Vagina (tissue), 2 donors: Measurements from ENCODE around the gene VSIG8. TPM values are rescaled to one million over a fixed set of nuclear protein-coding genes. Genes with fewer than 3 reads are reported as not detected.

Experiments used
- DNase-seq, 2 donors: peaks; one replicate each; pipeline ENCODE4 v3.0.0-alpha.2; 2017; ENCODE audit errors: extremely low spot score in 2 of 2
- H3K27ac ChIP-seq: fragments of 200-600 bp; sonication (generic); one replicate; pipeline ENCODE4 v1.5.1; 2019
- H3K27me3 ChIP-seq: fragments of 200-600 bp; sonication (generic); one replicate; pipeline ENCODE4 v1.5.1; 2019
- H3K36me3 ChIP-seq, 2 donors: fragments of 200-600 bp; sonication (generic); one replicate each; pipeline ENCODE4 v1.5.1; 2017 to 2019
- H3K4me1 ChIP-seq: fragments of 200-600 bp; sonication (generic); one replicate; pipeline ENCODE4 v1.5.1; 2019
- H3K4me3 ChIP-seq, 2 donors: fragments of 200-600 bp; sonication (generic); 1 replicate in 1 of 2; 2 replicates in 1 of 2; pipeline ENCODE4 v1.5.1; 2016 to 2019
- H3K9me3 ChIP-seq: fragments of 200-600 bp; sonication (generic); one replicate; pipeline ENCODE4 v1.5.1; 2019
- POLR2A ChIP-seq, 2 donors: fragments of 450-650 bp; IDR thresholded peaks; one replicate each; pipeline ENCODE4 v1.6.1; 2017; ENCODE audit warnings: antibody characterized with exemption in 2 of 2, mild to moderate bottlenecking in 2 of 2, moderate library complexity in 2 of 2
- POLR2AphosphoS5 ChIP-seq, 2 donors: sonication (generic); formaldehyde crosslinking; IDR thresholded peaks; one replicate each; pipeline ENCODE4 v1.9.0; 2017; ENCODE audit warnings: antibody characterized with exemption in 2 of 2, mild to moderate bottlenecking in 2 of 2, low read depth in 1 of 2; ENCODE audit not compliant: insufficient read depth in 1 of 2
- intact Hi-C: fragments of 100-400 bp; cut with DNase I; formaldehyde crosslinking; loops from one replicate; pipeline ENCODE4 v1.15.1; 2023
- microRNA-seq: library from miRNA; unstranded; fragments of <30 nt; microRNA quantifications from one replicate; pipeline ENCODE4, GENCODE V29; 2017; ENCODE audit warnings: borderline number of aligned reads, borderline replicate concordance
- small RNA-seq: library from RNA; depleted of rRNA; stranded (forward); fragments of <200 nt; gene quantifications from one replicate; pipeline ENCODE3, GENCODE V24; 2016
- total RNA-seq: library from RNA; depleted of rRNA; stranded (reverse); fragments of >200 nt; gene quantifications from one replicate; pipeline ENCODE4 v1.2.3, GENCODE V29; 2016
- TF ChIP-seq, protein P1 (sequence below), 3 experiments: fragments of 450-650 bp in 2 of 3; fragments of 200-600 bp in 1 of 3; sonication (generic) in 1 of 3; IDR thresholded peaks; one replicate each; pipeline ENCODE4 v1.5.1; 2017 to 2019; ENCODE audit warnings: antibody characterized with exemption in 3 of 3, mild to moderate bottlenecking in 2 of 3, moderate library complexity in 2 of 3

Gene VSIG8
- total RNA-seq, 1 donor from 2014 or later = not detected

DNA sequence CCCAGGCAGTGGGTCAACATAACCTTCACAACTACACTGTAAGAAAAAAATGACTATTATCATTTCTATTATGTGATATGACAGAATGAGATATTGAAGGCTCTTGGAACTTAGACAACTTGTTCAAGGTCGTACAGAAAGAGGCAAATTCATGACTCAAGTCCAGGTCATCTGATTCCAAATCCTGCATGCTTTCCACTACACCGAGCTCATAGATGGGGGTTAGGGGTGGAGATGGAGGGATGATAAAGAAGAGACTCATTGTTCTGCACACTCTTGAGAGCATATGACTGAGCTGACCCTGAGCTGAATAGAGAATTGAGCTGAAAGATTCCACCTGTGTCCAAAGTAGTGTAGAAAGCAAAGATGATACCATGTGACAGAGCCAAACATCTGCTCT is 57.5 kb downstream of the VSIG8 start:
- intact Hi-C loops = no loop called here
- H3K36me3 ChIP-seq = no peaks in the 10 kb centered on the region
- H3K4me3 ChIP-seq = no peak overlapping the region
- DNase-seq = no peak
- no peaks in the 10 kb centered on the region for H3K27me3 ChIP-seq
- no peak overlapping the region for H3K27ac ChIP-seq
- no peaks in the 10 kb centered on the region for H3K9me3 ChIP-seq
- no peaks in the 10 kb centered on the region for H3K4me1 ChIP-seq
- TF ChIP-seq POLR2A (IDR thresholded peaks at IDR 0.05) (no peak), POLR2AphosphoS5 (IDR thresholded peaks at IDR 0.05; ENCODE audit: insufficient read depth in 1 of 2, low read depth in 1 of 2) (no peak)
- TF ChIP-seq, protein P1, sequence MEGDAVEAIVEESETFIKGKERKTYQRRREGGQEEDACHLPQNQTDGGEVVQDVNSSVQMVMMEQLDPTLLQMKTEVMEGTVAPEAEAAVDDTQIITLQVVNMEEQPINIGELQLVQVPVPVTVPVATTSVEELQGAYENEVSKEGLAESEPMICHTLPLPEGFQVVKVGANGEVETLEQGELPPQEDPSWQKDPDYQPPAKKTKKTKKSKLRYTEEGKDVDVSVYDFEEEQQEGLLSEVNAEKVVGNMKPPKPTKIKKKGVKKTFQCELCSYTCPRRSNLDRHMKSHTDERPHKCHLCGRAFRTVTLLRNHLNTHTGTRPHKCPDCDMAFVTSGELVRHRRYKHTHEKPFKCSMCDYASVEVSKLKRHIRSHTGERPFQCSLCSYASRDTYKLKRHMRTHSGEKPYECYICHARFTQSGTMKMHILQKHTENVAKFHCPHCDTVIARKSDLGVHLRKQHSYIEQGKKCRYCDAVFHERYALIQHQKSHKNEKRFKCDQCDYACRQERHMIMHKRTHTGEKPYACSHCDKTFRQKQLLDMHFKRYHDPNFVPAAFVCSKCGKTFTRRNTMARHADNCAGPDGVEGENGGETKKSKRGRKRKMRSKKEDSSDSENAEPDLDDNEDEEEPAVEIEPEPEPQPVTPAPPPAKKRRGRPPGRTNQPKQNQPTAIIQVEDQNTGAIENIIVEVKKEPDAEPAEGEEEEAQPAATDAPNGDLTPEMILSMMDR (IDR thresholded peaks at IDR 0.05) = no peak

Small RNAs within 50 kb of the gene (microRNA-seq; reads per million reads assigned to microRNA genes)
- gene MIR4259 = not detected

Small RNAs within 50 kb of the gene (small RNA-seq; reads per million reads assigned to genes)
- gene MIR4259 (not detected), gene RF00570 (not detected)

Other genes starting within 250 kb of the VSIG8 start
- not detected for gene CRP, start 148.1 kb downstream of the VSIG8 start, total RNA-seq
- 106 TPM for gene DUSP23, start 81.7 kb downstream of the VSIG8 start, total RNA-seq
- not detected for gene FCRL6, start 60.3 kb downstream of the VSIG8 start, total RNA-seq
- 1.5 TPM for gene SLAMF8, start 35.8 kb downstream of the VSIG8 start, total RNA-seq
- not detected for gene CFAP45, start 37.5 kb upstream of the VSIG8 start, total RNA-seq
- gene TAGLN2, start 62.9 kb upstream of the VSIG8 start, total RNA-seq = 290 TPM
- 5.6 TPM for gene IGSF9, start 83.0 kb upstream of the VSIG8 start, total RNA-seq
- not detected for gene SLAMF9, start 91.6 kb upstream of the VSIG8 start, total RNA-seq
- 2.7 TPM for gene PIGM, start 169.3 kb upstream of the VSIG8 start, total RNA-seq
- gene KCNJ10, start 207.5 kb upstream of the VSIG8 start, total RNA-seq = not detected
- gene KCNJ9, start 218.9 kb upstream of the VSIG8 start, total RNA-seq = not detected
- gene IGSF8, start 236.0 kb upstream of the VSIG8 start, total RNA-seq = 21.6 TPM